Muscle of back (tissue), 13 donors: ENCODE measurements around the gene STAC2. TPM values are rescaled to one million over a fixed set of nuclear protein-coding genes. Genes with fewer than 3 reads are reported as not detected.
"Not testable (repeated sequence)": the region's sequence is repeated elsewhere in the genome, so short reads cannot be mapped to it uniquely, and the experiment has no call there.

Source experiments
- DNase-seq, 3 donors: peaks; one replicate each; pipeline versions ENCODE4 v3.0.0 to v3.0.0-alpha.2; 2013
- long read RNA-seq, 9 donors: transcript quantifications; one replicate each; lab custom pipeline, GENCODE V29; 2026
- polyA plus RNA-seq, 10 donors: library from polyadenylated mRNA; unstranded; fragments of 120-200 nt; gene quantifications; one replicate each; pipeline ENCODE4 v1.2.1, GENCODE V29; 2013; ENCODE audit not compliant: insufficient read length in 10 of 10

Gene STAC2, protein sequence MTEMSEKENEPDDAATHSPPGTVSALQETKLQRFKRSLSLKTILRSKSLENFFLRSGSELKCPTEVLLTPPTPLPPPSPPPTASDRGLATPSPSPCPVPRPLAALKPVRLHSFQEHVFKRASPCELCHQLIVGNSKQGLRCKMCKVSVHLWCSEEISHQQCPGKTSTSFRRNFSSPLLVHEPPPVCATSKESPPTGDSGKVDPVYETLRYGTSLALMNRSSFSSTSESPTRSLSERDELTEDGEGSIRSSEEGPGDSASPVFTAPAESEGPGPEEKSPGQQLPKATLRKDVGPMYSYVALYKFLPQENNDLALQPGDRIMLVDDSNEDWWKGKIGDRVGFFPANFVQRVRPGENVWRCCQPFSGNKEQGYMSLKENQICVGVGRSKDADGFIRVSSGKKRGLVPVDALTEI
- polyA plus RNA-seq = under 1 TPM; 0.13 to 0.96 (median 0.30) TPM
- long read RNA-seq, donor 1 = 0 reads
- long read RNA-seq, donor 2 = 0 reads
- long read RNA-seq, donor 3 = 0 reads
- long read RNA-seq, donor 4 = 0 reads
- long read RNA-seq, donor 5 = 0 reads
- long read RNA-seq, donor 6 = 0 reads
- long read RNA-seq, donor 7 = 0 reads
- long read RNA-seq, donor 8 = 0 reads
- long read RNA-seq, donor 9 = 0 reads

DNA sequence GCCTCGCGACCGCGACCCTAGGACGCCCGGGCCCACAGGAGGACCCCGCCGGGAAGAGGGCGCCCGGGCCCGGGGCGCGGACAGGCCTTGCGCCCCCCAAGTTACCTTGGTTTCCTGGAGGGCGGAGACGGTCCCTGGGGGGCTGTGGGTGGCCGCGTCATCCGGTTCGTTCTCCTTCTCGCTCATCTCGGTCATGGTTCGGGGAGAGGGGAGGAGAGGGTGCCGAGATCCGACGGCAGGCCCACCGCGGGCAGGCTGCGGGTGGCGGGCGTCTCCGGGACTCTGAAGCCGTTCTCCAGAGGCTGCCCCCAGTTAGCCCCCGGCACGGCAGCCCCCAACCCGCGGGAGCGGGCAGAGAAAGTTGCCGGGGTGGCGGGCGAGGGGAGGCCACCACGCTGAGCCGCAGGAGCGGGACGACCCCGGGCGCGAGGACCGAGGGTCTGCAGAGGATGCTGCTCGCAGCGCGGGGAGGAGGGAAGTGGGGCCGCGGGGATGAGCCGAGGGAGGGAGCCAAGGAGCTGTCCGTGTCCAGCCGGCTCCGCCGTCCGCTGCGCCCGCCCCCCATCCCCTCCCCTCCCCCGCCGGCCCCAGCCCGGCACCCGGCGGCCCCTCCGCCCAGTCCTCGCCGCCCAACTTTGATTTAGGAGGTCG is at the start of gene STAC2:
STAC2 (minus strand) TSS at position 638 of the 651 bp plus-strand sequence; CDS start at position 195, 443 bp downstream.
- DNase-seq = no peak

DNA sequence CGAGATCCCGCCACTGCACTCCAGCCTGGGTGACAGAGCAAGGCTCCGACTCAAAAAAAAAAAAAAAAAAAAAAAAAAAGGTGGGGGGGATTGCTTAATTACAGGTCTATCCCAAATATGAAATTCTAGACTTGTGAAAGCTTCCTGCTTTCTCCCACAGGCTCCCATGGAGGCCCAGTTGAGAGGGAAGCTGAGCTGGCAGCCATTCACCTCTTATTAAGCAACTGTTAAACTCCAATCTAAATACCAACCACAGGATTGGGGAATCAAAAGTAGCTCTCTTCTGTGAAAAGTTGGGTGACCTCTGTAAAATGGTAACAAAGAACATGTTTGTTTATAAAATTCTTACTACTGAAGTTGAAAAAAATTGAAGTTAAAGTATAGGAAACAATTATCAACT is 45.8 kb upstream of the STAC2 start:
- no peak for DNase-seq

DNA sequence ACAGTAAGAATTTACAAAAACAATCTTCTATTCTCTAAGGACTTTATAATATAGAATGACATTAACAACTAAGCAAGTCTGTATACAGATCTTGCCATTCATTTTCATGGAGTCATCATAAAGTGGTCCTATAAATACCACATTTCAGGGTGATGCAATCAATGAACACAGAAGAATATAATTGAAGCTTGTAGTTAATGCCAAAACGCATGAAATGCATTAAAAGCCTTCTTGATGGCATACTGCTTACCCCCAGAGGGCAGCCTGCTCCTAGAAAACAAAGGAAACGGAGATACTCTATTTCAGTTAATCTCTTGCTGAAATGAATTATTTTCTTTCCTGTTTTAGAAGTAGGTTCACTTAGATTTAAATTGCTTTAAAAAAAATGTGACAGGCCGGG is 45.2 kb upstream of the STAC2 start:
- DNase-seq = peak; percentile 17 to 66 (median 50)

DNA sequence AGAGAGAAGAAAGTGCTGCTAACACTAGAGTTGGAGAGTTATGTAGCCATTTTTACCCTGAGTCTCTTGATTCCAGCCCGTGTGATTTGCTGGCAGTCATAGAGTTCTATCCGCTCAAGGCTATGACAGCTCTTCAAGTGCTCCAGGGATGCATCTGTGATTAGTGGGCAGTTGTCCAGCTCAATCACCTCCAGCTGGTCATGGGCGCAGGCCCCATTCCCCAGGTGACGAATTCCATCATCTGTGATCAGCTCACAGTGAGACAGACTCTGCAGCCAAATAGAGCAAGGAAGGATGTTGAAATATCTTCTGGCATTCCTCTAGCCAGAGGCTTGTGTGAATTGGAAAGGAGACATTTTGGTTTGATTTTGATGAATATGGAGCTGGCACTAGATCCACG is 38.4 kb upstream of the STAC2 start:
- peak; percentile 41 to 86 (median 77) for DNase-seq

DNA sequence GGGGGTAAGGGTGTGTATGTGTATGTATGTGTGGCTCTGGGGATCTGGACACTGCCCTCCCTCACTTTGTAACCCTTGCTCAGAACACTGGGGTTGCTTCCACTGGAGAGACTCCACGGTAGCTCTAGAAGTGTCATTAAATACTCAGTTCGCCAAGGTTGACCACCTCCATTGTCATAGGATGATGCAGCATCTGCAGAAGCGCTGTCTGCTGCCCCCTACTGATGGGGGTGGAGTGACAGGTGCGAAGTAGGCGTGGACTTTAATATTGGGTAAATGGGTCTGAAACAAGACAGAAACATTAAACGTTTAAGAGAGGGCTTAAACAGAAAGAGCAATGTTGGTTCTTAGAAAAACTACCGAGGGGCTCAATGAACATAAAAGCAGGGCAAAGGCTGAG is 35.5 kb upstream of the STAC2 start:
- no peak for DNase-seq

DNA sequence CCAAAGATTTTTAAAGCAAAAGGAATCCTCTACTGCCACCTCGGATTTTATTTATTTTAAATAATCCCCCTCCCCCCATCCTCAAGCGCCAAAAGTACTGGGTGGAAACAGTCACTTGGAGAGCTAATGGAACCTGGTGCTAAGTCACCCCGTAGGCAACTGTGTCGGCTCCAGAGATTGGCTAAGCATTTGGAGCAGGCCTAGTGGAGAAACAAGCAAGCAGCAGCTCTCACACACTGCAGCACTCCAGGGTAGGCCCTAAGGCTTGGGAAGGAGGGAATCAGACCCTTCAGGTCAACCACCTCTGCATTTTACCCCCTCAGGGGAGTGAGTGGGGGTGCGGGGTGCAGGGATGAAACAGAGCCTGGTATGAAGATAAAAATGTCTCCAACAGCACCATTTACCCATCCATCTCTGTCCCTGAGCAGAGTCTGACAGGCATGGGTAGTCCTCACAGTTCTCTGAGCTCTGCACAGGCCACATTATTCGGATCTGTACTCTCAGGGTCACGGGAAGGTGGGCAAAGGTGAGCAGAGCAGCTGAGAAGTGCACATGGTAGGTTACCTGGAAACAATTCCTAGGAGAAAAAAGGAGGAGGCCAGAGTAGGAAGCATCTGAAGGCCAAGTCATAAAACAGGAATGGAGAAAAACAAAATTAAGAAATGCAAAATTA is 27.2 kb upstream of the STAC2 start:
- no peak for DNase-seq

DNA sequence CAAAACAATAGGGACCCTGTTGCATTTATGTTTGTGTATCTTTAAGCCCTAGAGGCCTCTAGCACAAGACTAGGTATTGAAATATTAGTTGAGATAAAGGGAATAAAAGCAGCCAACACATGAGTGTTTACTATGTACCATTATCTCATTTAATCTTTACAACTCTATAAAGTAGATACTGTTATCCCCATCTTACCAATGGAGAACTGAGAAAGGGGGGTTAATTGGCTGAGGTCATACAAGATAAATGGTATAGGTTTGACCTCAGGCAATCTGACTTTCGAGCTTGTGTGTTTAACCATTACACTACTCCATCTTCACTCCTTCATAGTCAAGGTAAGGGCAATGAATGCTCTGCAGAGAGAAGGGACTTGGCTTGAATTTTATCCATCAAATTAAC is 26.3 kb upstream of the STAC2 start:
- no peak for DNase-seq

DNA sequence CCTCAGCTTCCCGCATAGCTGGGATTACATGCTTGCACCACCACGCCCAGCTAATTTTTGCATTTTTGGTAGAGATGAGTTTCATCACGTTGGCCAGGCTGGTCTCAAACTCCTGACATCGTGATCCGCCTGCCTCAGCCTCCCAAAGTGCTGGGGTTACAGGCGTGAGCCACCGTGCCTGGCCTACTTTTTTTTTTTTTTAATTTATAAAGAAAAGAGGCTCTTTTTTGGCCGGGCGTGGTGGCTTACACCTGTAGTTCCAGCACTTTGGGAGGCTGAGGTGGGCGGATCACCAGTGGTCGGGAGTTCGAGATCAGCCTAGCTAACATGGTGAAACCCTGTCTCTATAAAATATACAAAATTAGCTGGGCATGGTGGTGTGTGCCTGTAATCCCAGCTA is 24.3 kb upstream of the STAC2 start:
- not testable (repeated sequence) for DNase-seq

DNA sequence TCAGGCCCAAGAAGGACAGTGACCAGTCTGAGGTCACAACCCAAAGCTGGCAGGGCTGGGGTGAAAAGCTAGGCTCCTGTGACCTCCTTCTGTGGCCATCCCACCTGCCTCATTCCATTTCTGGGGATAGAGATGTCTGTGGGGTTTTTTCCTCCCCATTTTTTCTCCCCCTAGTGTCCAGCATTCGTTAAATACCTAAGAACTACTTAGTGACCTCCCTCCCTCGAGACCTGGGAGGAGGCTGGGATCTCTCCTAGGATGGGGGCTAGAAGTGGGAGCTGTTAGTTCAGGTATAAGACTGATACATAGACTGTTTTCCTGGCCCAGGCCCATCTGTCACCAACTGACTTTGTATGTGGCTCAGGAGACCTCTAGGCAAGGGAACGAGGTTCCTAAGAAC is 20.5 kb upstream of the STAC2 start:
- DNase-seq = no peak

DNA sequence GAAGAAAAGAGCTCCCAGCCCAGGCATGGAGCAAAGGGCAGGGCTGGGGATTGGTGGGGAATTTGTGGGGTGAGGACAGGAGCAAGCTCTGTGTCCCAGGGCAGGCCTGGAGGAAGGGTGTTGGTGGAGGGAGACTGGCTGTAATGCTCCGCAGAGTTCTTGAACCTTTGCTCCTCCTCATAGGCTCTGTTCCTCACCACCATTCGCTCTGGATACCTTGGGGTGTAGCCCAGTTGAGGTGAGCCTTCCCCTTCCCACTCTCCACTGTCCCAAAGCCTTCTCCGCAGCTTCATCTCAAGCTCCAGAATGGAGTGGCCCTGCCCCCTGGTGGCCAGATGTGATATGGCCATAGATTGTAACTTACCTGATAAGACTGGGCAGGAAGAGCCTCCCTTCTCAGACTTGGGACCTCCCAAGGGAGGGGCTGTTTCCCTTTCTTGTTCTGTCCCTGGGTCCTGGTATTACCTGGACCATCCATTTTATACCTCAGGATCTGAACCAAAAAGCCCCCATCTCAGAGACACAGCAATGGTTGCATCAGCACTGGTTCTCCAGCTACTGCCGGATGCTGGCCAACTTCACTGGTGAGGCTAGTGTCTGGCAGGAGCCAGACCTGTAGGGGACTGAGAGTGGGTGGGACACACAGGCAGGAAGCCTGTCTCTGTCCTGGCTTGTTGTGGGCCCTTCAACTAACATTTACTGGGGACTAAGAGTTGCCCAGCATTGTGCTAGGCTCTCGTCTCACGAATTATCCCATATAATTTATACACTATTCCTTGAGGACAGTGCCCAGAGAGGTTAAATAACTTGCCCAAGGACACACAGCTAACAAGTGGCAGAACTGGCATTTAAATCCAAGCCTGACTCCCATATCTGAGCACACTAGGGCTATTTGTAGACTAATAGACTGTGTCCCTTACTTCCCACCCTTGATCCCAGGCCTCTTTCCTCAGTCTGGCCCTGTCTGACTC is 19.1 kb upstream of the STAC2 start:
- peak; percentile 80 to 89 (median 86) for DNase-seq

DNA sequence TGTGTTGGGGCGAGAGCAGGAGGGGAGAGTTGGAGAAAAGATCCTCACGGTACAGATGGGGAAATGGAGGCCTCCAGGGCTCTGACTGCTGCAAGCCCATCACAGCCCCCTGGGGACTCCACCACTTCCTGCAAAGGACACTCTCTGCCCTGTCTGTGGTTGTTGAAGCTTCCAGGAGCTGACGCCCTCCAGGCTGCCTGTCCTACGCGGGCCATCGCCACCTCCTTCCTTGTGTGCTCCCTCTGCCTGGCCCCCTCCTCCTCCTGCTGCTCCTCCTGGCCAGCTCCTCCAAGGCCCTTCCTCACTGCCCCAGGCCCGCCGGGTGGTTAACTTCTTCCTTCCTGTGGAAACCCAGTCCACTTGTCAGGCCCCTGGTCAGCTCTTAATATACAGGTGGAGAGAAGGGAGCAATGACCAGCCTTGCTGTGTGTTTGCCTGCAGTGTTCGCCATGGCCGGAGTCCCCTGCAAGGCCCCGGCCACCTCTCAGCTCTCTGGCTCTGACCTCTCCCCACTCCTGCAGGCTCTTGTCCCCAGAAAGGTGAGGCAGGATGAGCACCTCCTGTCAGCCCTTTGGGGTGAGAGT is 18.4 kb upstream of the STAC2 start:
- DNase-seq = no peak

DNA sequence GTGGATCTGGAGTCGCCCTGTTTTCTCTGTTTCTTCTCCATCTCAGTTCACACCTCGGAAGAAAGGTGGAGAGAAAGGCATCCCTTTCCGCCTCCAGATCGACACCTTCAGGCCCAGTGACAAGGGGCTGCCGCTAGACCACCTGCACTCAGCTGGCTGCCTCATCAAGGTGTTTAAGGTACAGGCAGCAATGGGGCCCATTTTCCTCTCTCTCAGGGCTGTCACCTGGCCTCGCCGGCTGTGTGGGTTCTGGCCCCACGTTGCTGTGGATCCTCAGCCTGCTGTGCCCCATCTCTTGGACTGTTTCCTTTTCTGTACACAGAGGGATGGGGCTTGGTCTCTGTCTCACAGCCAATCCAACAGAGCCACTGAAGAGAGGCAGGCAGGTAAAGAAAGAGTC is 17.4 kb upstream of the STAC2 start:
- no peak for DNase-seq

DNA sequence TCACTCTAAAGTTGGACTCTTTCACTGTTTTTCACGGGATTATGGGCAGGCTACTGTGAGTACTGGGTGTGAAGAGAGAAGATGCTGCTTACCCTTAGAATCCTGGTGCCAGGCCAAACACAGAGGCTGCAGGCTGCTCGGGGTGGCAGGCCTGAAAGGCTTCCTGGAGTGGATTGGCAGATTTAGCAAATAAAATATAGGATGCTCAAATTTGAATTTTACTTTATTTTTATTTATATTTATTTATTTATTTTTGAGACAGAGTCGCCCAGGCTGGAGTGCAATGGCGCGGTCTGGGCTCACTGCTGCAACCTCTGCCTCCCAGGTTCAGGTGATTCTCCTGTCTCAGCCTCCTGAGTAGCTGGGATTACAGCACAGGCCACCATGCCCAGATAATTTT is 14.9 kb upstream of the STAC2 start:
- no peak for DNase-seq

DNA sequence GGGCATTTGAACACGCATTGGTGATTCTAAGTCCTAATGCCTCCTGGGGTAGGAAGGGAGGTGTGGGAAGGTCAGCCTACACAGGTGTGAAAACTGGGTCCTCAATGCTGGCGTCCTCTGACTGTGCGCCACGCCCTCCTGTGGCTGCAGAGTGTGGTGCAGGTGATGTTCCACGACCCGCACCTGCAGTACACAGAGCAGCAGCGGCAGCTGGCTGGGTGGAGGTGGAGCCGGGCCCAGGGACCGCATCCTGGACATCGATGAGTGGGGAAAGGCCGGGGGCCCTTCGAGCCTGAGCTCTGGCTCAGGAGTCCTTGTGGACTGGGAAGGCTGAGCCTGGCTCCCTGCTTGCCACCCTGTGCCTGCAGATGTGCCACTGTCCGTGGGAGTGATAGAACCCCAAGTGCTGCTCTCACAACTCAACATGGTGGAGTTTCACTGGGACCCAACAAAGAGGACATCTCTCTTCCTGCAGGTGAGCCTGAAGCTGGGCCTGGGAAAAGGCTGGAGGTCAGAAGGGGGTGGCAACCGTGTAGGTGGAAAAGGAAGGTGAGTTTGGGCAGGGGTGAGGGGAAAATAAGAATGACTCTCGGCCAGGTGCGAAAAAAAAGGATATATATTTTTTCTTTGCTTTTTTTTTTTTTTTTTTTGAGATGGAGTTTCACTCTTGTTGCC is 14.0 kb upstream of the STAC2 start:
- no peak for DNase-seq

DNA sequence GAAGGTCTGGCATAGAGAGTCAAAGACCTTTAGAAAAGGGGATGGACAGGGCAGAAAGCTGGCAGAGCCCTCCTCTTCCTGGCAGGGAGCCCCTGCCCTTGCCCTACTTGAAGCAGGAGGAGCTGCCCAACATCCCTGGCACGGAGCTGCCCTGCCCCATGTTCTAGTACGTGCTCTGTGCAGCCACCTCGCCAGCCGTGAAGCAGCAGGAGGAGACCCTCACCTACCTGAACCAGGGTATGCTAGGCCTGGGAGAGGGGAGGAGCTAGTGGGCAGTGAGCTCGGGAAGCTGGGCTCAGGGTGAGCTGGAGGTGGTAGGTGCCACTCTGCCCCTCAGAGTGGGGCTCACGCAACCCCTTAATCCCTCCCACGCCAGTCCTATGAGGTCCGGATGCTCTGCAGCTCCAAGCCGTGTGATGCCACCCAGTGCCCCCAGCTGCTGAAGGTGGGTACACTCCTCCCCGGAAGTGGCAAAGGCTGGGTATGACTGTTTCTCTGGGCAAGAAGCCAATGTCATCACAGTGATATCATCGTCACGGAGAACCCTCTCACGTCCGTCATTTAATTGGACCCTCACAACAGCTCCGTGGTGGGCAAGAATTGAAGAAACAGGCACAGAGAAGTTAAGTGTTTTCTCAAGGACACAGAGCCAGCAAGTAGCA is 12.7 kb upstream of the STAC2 start:
- DNase-seq = no peak

DNA sequence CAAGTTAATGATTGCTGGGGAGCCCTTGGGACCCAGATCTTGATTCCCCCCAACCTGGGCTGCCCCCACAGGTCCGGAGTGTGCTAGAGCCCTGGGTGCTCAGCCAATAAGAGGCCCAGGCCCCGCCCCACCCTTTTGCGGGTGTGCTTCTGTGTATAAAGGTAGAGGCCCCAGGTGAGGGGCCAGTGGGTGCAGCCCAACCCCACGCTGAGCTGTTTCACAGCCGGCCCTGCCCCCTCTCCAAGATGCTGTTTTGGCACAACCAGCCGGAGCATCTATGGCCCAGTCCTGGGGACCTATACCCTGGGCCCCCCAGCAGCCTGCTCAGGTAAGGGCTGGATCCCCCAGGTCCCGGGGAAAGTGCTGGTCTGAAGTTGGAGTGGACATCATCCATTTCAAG is 11.8 kb upstream of the STAC2 start:
- no peak for DNase-seq

DNA sequence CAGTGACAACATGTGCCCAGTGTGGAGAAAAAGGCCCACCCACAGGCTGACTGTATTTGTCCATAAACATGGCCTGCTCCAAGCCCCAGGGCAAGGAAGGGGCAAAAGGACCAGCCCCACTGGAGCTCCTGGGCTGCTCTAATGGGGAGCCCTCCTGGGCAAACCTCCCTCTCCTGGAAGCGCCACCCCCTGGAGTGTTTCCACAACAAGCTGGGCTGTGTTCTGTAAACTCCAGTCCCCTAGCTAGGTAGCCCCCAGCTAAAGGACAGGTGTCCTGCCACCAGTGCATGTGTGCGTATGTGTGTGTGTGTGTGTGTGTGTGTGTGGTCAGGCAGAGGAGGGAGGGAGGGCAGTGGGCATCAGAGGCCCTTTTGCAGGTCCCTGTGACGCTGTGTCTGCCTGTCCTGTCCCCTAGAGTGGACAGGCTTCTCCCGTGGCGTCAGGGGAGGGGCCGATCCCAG is 11.3 kb upstream of the STAC2 start:
- no peak for DNase-seq

DNA sequence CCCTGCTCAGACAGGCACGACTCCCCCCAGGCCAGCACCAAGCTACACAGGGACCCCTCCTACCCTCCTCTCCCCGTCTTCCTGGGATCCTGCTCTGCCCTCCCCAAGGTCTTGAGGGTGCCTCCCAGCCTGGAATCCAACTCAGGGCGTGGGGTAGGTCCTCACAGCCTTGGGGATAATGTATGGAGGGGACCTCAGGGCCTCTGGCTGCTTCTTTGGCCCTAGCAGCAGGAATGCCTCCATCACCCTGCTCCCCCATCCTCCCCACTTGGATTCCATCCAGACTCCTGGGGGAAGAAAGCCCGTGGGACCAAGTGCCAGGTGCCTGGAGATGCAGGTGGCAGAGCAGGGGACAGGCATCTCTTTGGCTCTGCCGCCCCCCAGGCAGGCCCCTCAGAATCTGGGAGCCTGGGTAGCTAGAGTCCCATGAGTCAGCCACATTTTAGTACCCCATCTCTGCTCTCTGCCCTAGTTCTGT is 10.7 kb upstream of the STAC2 start:
- no peak for DNase-seq
